Gastroesophageal sphincter (tissue), 3 donors: ENCODE data around the gene ZNF622.

Source experiments
- EP300 ChIP-seq: sonication (generic); formaldehyde crosslinking; IDR thresholded peaks from one replicate; pipeline ENCODE4 v1.6.1; 2017; ENCODE audit warnings: antibody characterized with exemption, mild to moderate bottlenecking
- POLR2A ChIP-seq, 2 donors: fragments of 450-650 bp; IDR thresholded peaks; one replicate each; pipeline ENCODE4 v1.6.1; 2017; ENCODE audit warnings: antibody characterized with exemption in 2 of 2, mild to moderate bottlenecking in 2 of 2, moderate library complexity in 1 of 2
- TF ChIP-seq, protein P1 (sequence below), 4 experiments: fragments of 200-600 bp in 2 of 4; fragments of 450-650 bp in 2 of 4; sonication (generic) in 1 of 4; IDR thresholded peaks; one replicate each; pipeline ENCODE4 v1.5.1; 2017 to 2019; ENCODE audit warnings: antibody characterized with exemption in 4 of 4, mild to moderate bottlenecking in 2 of 4, moderate library complexity in 2 of 4

DNA sequence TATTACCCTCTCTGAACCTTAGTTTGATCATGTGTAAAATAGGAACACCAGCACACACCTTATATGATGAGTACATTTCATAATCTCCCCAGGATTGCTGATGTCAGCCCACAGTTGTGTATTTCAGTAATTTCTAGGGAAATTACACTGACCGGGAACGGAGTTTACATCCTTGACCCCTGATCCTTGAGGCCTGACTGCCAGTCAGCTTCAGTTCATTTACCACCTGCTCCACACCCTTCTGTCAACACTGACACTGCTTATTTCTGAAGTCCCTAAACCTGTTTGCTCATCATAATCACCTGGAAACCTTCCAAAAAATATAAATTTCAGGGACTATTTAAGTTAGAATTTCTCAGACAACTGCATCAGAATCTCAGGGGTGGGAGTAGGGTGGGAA, 55.3 kb downstream of the ZNF622 start:
- TF ChIP-seq EP300 (no peak), POLR2A (IDR thresholded peaks at IDR 0.05) (no peak)
- TF ChIP-seq, protein P1, sequence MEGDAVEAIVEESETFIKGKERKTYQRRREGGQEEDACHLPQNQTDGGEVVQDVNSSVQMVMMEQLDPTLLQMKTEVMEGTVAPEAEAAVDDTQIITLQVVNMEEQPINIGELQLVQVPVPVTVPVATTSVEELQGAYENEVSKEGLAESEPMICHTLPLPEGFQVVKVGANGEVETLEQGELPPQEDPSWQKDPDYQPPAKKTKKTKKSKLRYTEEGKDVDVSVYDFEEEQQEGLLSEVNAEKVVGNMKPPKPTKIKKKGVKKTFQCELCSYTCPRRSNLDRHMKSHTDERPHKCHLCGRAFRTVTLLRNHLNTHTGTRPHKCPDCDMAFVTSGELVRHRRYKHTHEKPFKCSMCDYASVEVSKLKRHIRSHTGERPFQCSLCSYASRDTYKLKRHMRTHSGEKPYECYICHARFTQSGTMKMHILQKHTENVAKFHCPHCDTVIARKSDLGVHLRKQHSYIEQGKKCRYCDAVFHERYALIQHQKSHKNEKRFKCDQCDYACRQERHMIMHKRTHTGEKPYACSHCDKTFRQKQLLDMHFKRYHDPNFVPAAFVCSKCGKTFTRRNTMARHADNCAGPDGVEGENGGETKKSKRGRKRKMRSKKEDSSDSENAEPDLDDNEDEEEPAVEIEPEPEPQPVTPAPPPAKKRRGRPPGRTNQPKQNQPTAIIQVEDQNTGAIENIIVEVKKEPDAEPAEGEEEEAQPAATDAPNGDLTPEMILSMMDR (IDR thresholded peaks at IDR 0.05): no peak
